Gastrocnemius medialis (tissue), 4 donors: ENCODE measurements around the gene RPS6KL1. TPM values are rescaled to one million over a fixed set of nuclear protein-coding genes. Genes with fewer than 3 reads are reported as not detected.

ENCODE experiments used
- ATAC-seq, 2 donors: fragments of 150-250 bp; one replicate each; pipeline ENCODE4 v1.9.1; 2016
- DNase-seq, 2 donors: peaks; one replicate each; pipeline ENCODE4 v3.0.0-alpha.2; 2019
- H3K27ac ChIP-seq, 4 donors: fragments of 200-600 bp; sonication (generic); 1 replicate in 1 of 4; 2 replicates in 3 of 4; pipeline ENCODE4 v1.5.1; 2016 to 2018; ENCODE audit warnings: mild to moderate bottlenecking in 2 of 4, moderate library complexity in 1 of 4
- H3K27me3 ChIP-seq, 3 donors: fragments of 200-600 bp; sonication (generic) in 2 of 3; 1 replicate in 1 of 3; 2 replicates in 2 of 3; pipeline versions ENCODE4 v1.5.1 to v1.6.0; 2016 to 2019; ENCODE audit warnings: mild to moderate bottlenecking in 1 of 3, moderate library complexity in 1 of 3
- H3K36me3 ChIP-seq, 2 donors: fragments of 200-600 bp; sonication (generic) in 1 of 2; one replicate each; pipeline ENCODE4 v1.5.1; 2017 to 2018
- H3K4me1 ChIP-seq, 2 donors: fragments of 200-600 bp; sonication (generic) in 1 of 2; one replicate each; pipeline ENCODE4 v1.5.1; 2016 to 2017; ENCODE audit warnings: mild to moderate bottlenecking in 2 of 2
- H3K4me3 ChIP-seq, 4 donors: fragments of 200-600 bp; sonication (generic) in 3 of 4; 1 replicate in 1 of 4; 2 replicates in 3 of 4; pipeline ENCODE4 v1.5.1; 2016 to 2019; ENCODE audit warnings: mild to moderate bottlenecking in 2 of 4
- H3K9me3 ChIP-seq, 3 donors: fragments of 200-600 bp; sonication (generic) in 2 of 3; 1 replicate in 1 of 3; 2 replicates in 2 of 3; pipeline ENCODE4 v1.5.1; 2016 to 2019
- POLR2A ChIP-seq, 2 donors: fragments of 450-650 bp; IDR thresholded peaks; one replicate each; pipeline ENCODE4 v1.6.1; 2017; ENCODE audit warnings: antibody characterized with exemption in 2 of 2, mild to moderate bottlenecking in 2 of 2, moderate library complexity in 2 of 2
- in situ Hi-C, 4 donors: fragments of 200-750 bp; cut with MboI; loops; one replicate each; pipeline versions ENCODE4 v1.15.0 to v1.8.0; 2017; ENCODE audit warnings: low sequenced_read_pairs in 4 of 4
- intact Hi-C: fragments of 100-400 bp; cut with DNase I; formaldehyde crosslinking; loops from one replicate; pipeline ENCODE4 v1.15.1; 2023; ENCODE audit warnings: low total_unique reads
- total RNA-seq, 4 donors: library from RNA; depleted of rRNA; stranded (reverse); fragments of >200 nt; gene quantifications; one replicate each; pipeline versions ENCODE4 v1.1.0 to v1.2.3, GENCODE V29; 2016
- TF ChIP-seq, protein P1 (sequence below), 5 experiments: fragments of 450-650 bp in 3 of 5; fragments of 200-600 bp in 2 of 5; sonication (generic) in 2 of 5; IDR thresholded peaks in 4 of 5; conservative IDR thresholded peaks in 1 of 5; 1 replicate in 4 of 5; 2 replicates in 1 of 5; pipeline ENCODE4 v1.5.1; 2016 to 2019; ENCODE audit warnings: antibody characterized with exemption in 5 of 5, mild to moderate bottlenecking in 3 of 5, moderate library complexity in 3 of 5

Gene RPS6KL1
- total RNA-seq, 4 donors from 2014 or later = 11.7 to 34.4 (median 18.7) TPM

DNA sequence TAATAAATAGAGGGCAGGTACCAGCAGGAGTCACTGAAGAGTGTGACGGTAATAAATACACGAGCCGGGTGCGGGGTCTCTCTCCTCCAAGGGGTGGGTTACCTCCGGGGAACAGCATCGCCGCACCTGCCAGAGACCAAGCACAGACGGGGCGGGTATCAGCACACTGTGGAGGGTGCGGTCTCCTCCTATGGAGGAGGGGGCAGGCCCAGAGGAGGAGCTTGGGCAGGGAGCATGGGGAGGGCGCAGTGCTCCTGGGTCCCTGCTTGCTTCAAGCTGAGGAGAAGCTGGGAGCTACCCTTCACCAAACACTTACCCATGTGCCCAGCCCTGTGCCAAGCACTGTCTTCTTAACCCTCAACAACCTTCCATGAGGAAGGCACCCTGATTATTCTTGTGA is 19.5 kb upstream of the RPS6KL1 start:
- TF ChIP-seq, protein P1, sequence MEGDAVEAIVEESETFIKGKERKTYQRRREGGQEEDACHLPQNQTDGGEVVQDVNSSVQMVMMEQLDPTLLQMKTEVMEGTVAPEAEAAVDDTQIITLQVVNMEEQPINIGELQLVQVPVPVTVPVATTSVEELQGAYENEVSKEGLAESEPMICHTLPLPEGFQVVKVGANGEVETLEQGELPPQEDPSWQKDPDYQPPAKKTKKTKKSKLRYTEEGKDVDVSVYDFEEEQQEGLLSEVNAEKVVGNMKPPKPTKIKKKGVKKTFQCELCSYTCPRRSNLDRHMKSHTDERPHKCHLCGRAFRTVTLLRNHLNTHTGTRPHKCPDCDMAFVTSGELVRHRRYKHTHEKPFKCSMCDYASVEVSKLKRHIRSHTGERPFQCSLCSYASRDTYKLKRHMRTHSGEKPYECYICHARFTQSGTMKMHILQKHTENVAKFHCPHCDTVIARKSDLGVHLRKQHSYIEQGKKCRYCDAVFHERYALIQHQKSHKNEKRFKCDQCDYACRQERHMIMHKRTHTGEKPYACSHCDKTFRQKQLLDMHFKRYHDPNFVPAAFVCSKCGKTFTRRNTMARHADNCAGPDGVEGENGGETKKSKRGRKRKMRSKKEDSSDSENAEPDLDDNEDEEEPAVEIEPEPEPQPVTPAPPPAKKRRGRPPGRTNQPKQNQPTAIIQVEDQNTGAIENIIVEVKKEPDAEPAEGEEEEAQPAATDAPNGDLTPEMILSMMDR (IDR thresholded peaks at IDR 0.05 in 4 of 5, conservative IDR thresholded peaks at IDR 0.05 in 1 of 5) = no peak
- no peak for TF ChIP-seq POLR2A (IDR thresholded peaks at IDR 0.05)
- DNase-seq (no peak), ATAC-seq (no peak)
- H3K4me1 ChIP-seq = peaks cover 51 to 53% of the 10 kb centered on the region in 2 donors
- intact Hi-C loops (loop anchor here (5.0 kb wide), 1 partner anchor 125 kb away; the partner anchor contains the start of gene ZC2HC1C), in situ Hi-C loops (loop anchor here in 2 of 4 donors (25.0 kb wide), 1 partner anchor 145 kb away; no protein-coding TSS in a partner anchor)
- no peaks in the 10 kb centered on the region for H3K36me3 ChIP-seq
- no peak overlapping the region for H3K4me3 ChIP-seq
- no peaks in the 10 kb centered on the region for H3K9me3 ChIP-seq
- no peaks in the 10 kb centered on the region for H3K27me3 ChIP-seq
- peak overlapping the region; percentile 87 to 94 (median 92) for H3K27ac ChIP-seq

DNA sequence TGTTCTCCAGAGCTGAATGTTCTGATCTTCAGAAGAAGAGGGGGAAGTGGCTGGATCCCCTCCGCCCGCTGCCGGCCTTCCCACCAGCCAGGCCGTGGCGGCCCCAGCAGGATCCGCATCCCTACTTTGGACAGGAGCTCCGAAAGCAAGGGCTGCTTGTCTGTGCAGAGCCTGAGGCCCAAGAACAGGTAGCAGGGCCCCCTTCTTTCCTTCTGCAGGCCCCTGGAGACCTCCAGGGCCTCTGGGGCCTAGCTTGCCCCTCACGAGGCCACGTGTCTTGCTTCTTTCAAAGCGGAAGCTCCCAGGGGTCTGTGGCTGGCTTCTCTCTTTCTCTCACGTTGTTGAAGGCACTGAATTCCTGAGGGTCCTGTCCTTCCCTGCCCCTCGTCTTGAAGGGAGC is 19.1 kb upstream of the RPS6KL1 start:
- ATAC-seq (no peak), DNase-seq (no peak)
- TF ChIP-seq, protein P1 (IDR thresholded peaks at IDR 0.05 in 4 of 5, conservative IDR thresholded peaks at IDR 0.05 in 1 of 5) = no peak
- TF ChIP-seq POLR2A (IDR thresholded peaks at IDR 0.05) = no peak
- H3K36me3 ChIP-seq = no peaks in the 10 kb centered on the region
- no peaks in the 10 kb centered on the region for H3K9me3 ChIP-seq
- in situ Hi-C loops (loop anchor here in 2 of 4 donors (25.0 kb wide), 1 partner anchor 145 kb away; no protein-coding TSS in a partner anchor), intact Hi-C loops (loop anchor here (5.0 kb wide), 1 partner anchor 125 kb away; the partner anchor contains the start of gene ZC2HC1C)
- H3K27ac ChIP-seq = peak overlapping the region; percentile 87 to 94 (median 92)
- H3K4me3 ChIP-seq = no peak overlapping the region
- H3K4me1 ChIP-seq = peaks cover 51 to 53% of the 10 kb centered on the region in 2 donors
- no peaks in the 10 kb centered on the region for H3K27me3 ChIP-seq

DNA sequence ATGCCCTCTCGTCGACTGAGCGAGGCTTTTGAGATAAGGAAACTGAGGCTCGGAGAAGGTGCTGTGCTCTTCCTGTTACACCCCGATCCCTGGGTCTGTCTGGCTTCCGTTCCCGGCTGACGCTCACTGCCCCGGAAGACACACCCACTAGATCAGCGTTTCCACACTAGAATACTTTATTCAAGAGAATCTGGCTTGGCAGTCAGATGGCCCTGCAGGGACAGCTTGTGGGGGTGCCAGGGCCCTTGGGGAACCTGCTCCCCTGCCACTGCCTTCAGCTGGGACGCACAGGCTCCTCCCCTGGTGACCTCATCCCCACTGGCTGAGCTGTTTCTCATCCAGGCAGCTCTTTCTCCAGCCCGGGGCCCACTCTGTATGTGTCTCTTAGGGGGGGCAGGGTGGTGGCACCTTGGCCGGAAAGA is 18.6 kb upstream of the RPS6KL1 start:
- Histone ChIP-seq H3K36me3 (no peaks in the 10 kb centered on the region), H3K27me3 (no peaks in the 10 kb centered on the region), H3K27ac (peak overlapping the region; percentile 87 to 94 (median 92)), H3K4me1 (peaks cover 49 to 52% of the 10 kb centered on the region in 2 donors), H3K4me3 (no peak overlapping the region), H3K9me3 (no peaks in the 10 kb centered on the region)
- in situ Hi-C loops = loop anchor here in 2 of 4 donors (25.0 kb wide), 1 partner anchor 146 kb away; no protein-coding TSS in a partner anchor
- TF ChIP-seq POLR2A (IDR thresholded peaks at IDR 0.05) = no peak
- TF ChIP-seq, protein P1 (IDR thresholded peaks at IDR 0.05 in 4 of 5, conservative IDR thresholded peaks at IDR 0.05 in 1 of 5) = no peak
- intact Hi-C loops = loop anchor here (2.0 to 5.0 kb wide), 2 partner anchors 61 to 126 kb away; partner anchors contain the start of genes EIF2B2 and ZC2HC1C
- ATAC-seq (no peak), DNase-seq (peak in 1 of 2 donors; percentile 61)

DNA sequence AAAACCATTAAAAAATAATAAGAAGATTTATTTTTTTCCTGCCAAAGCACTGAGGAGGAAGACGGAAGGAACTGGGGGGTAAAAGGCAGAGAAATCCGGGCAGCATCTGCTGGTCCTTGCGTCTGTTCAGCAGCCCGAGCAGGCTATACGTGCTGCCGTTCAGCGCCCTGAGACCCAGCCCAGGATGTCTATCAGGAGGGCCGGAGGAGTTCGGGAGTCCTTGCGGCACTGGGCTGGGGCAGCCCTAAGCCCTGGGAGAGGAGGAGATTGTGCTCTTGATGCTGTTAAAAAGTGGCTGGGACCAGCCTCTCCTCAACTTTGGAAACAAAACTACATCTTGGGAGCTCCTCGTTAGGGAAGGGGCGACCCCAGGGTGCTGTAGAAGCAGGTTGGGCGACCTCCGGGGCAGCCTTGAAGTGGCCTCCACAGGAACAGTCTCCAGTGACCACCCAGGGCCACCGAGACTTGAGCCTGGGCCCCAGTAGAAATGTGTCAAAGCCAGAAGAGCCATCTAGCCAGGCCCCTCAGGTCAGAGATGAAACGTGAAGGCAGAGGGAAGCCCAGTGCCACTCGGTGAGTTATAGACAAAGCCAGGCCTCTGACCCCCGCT is 18.0 kb upstream of the RPS6KL1 start:
- no peaks in the 10 kb centered on the region for H3K9me3 ChIP-seq
- TF ChIP-seq, protein P1 (IDR thresholded peaks at IDR 0.05 in 4 of 5, conservative IDR thresholded peaks at IDR 0.05 in 1 of 5) = no peak
- TF ChIP-seq POLR2A (IDR thresholded peaks at IDR 0.05) = no peak
- intact Hi-C loops (loop anchor here (2.0 to 5.0 kb wide), 2 partner anchors 62 to 126 kb away; partner anchors contain the start of genes EIF2B2 and ZC2HC1C), in situ Hi-C loops (loop anchor here in 2 of 4 donors (25.0 kb wide), 1 partner anchor 146 kb away; no protein-coding TSS in a partner anchor)
- ATAC-seq = no peak
- H3K4me3 ChIP-seq = no peak overlapping the region
- no peak for DNase-seq
- peaks cover 42 to 46% of the 10 kb centered on the region in 2 donors for H3K4me1 ChIP-seq
- no peaks in the 10 kb centered on the region for H3K36me3 ChIP-seq
- H3K27me3 ChIP-seq = no peaks in the 10 kb centered on the region
- H3K27ac ChIP-seq = peak overlapping the region; percentile 87 to 94 (median 92)
